ENCODE results near the gene TGFB3. TPM values are rescaled to one million over a fixed set of nuclear protein-coding genes. Genes with fewer than 3 reads are reported as not detected.

TGFB3 gene
- total RNA-seq, 2 donors from 2014 or later: 136 to 140 TPM

- TF ChIP-seq, protein P1, sequence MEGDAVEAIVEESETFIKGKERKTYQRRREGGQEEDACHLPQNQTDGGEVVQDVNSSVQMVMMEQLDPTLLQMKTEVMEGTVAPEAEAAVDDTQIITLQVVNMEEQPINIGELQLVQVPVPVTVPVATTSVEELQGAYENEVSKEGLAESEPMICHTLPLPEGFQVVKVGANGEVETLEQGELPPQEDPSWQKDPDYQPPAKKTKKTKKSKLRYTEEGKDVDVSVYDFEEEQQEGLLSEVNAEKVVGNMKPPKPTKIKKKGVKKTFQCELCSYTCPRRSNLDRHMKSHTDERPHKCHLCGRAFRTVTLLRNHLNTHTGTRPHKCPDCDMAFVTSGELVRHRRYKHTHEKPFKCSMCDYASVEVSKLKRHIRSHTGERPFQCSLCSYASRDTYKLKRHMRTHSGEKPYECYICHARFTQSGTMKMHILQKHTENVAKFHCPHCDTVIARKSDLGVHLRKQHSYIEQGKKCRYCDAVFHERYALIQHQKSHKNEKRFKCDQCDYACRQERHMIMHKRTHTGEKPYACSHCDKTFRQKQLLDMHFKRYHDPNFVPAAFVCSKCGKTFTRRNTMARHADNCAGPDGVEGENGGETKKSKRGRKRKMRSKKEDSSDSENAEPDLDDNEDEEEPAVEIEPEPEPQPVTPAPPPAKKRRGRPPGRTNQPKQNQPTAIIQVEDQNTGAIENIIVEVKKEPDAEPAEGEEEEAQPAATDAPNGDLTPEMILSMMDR (IDR thresholded peaks at IDR 0.05): no peak
- no peak for TF ChIP-seq POLR2AphosphoS5 (IDR thresholded peaks at IDR 0.05)
- no peak for TF ChIP-seq POLR2A (IDR thresholded peaks at IDR 0.05)
- no peak for DNase-seq (ENCODE audit: low spot score)
- Histone ChIP-seq H3K27ac (peak overlapping the region in 1 of 2 donors; percentile 34), H3K27me3 (replicated peaks; ENCODE audit: insufficient read depth) (no peaks in the 10 kb centered on the region), H3K4me3 (no peak overlapping the region), H3K36me3 (peaks cover 0 to 3% of the 10 kb centered on the region in 2 donors), H3K9me3 (no peaks in the 10 kb centered on the region), H3K4me1 (replicated peaks) (no peaks in the 10 kb centered on the region)
- intact Hi-C loops (cut with DNase I): no loop called here
- 25% methylated on average over 4 of the region's 4 CpGs for WGBS
Measured at GRCh38 chr14:75968456-75968855, 13.3 kb downstream of the TGFB3 start.

DNA sequence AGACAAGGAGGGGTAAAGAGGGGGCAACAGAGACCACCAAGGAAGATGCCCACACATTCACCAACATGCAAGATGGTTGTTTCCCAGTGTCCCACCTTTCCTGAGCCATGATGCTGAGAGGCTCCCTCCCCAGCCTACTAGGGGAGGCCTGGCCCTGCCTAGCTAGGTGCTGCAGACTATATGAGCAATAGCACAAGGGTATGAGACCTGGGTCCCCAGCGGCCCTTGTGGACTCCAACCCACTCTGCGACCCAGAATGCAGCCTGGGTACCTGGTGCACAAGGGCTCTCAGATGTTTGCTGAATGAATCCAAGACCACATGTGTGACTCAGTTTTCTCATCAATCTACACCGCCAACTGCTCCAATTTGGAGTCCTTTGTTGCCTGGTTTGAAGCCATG is 13.9 kb downstream of the TGFB3 start:
- Histone ChIP-seq H3K27ac (no peak overlapping the region), H3K9me3 (no peaks in the 10 kb centered on the region), H3K4me3 (no peak overlapping the region), H3K27me3 (replicated peaks; ENCODE audit: insufficient read depth) (no peaks in the 10 kb centered on the region), H3K36me3 (peaks cover 0 to 8% of the 10 kb centered on the region in 2 donors), H3K4me1 (replicated peaks) (no peaks in the 10 kb centered on the region)
- DNase-seq (ENCODE audit: low spot score): no peak
- TF ChIP-seq POLR2AphosphoS5 (IDR thresholded peaks at IDR 0.05) (no peak), POLR2A (IDR thresholded peaks at IDR 0.05) (no peak)
- TF ChIP-seq, protein P1 (IDR thresholded peaks at IDR 0.05): no peak
- 90% methylated on average over 3 of the region's 3 CpGs for WGBS
- intact Hi-C loops (cut with DNase I): no loop called here

GRCh38 chr14:75961662-75962061 is 20.1 kb downstream of the TGFB3 start:
- no peaks in the 10 kb centered on the region for H3K9me3 ChIP-seq
- H3K27ac ChIP-seq: no peak overlapping the region
- H3K4me3 ChIP-seq: no peak overlapping the region
- H3K27me3 ChIP-seq (replicated peaks; ENCODE audit: insufficient read depth): no peaks in the 10 kb centered on the region
- TF ChIP-seq POLR2AphosphoS5 (IDR thresholded peaks at IDR 0.05) (no peak), POLR2A (IDR thresholded peaks at IDR 0.05) (no peak)
- TF ChIP-seq, protein P1 (IDR thresholded peaks at IDR 0.05): no peak
- 77% methylated on average over 3 of the region's 3 CpGs for WGBS
- H3K36me3 ChIP-seq: peaks cover 8 to 14% of the 10 kb centered on the region in 2 donors
- no peak for DNase-seq (ENCODE audit: low spot score)
- H3K4me1 ChIP-seq (replicated peaks): no peaks in the 10 kb centered on the region
- intact Hi-C loops (cut with DNase I): no loop called here

DNA sequence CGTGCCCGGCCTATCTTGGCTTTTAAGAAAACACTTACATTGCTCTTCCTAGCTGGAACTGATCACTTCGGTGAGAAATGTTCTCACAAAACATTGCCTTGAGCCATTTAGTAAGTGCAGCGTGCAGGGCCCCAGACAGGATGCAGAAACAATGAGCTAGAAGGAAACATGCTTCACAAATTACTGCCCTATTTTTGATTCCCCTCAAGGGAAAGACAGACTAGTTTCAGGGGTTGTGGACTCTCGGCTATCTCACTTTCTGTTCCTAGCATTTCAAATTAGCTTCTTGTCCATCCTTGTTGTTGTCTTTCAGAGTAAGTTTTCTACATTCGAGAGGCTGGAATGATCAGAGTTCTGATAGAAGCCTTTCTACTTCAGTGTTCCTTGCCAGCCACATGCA is 21.6 kb downstream of the TGFB3 start:
- no peaks in the 10 kb centered on the region for H3K27me3 ChIP-seq (replicated peaks; ENCODE audit: insufficient read depth)
- H3K4me3 ChIP-seq: no peak overlapping the region
- no peak overlapping the region for H3K27ac ChIP-seq
- H3K4me1 ChIP-seq (replicated peaks): no peaks in the 10 kb centered on the region
- no peaks in the 10 kb centered on the region for H3K9me3 ChIP-seq
- 86% methylated on average over 6 of the region's 6 CpGs for WGBS
- DNase-seq (ENCODE audit: low spot score): no peak
- peaks cover 8 to 14% of the 10 kb centered on the region in 2 donors for H3K36me3 ChIP-seq
- intact Hi-C loops (cut with DNase I): no loop called here
- TF ChIP-seq, protein P1 (IDR thresholded peaks at IDR 0.05): no peak
- no peak for TF ChIP-seq POLR2A (IDR thresholded peaks at IDR 0.05)
- no peak for TF ChIP-seq POLR2AphosphoS5 (IDR thresholded peaks at IDR 0.05)

- H3K36me3 ChIP-seq: peaks cover 8 to 14% of the 10 kb centered on the region in 2 donors
- intact Hi-C loops (cut with DNase I): no loop called here
- H3K27me3 ChIP-seq (replicated peaks; ENCODE audit: insufficient read depth): no peaks in the 10 kb centered on the region
- 92% methylated on average over 9 of the region's 9 CpGs for WGBS
- no peaks in the 10 kb centered on the region for H3K4me1 ChIP-seq (replicated peaks)
- TF ChIP-seq POLR2A (IDR thresholded peaks at IDR 0.05): no peak
- no peaks in the 10 kb centered on the region for H3K9me3 ChIP-seq
- no peak overlapping the region for H3K4me3 ChIP-seq
- no peak for DNase-seq (ENCODE audit: low spot score)
- H3K27ac ChIP-seq: no peak overlapping the region
Measured at GRCh38 chr14:75959031-75959430, 22.8 kb downstream of the TGFB3 start.
